ENCODE measurements around the gene CDKL1.
"Not testable (repeated sequence)": the region's sequence is repeated elsewhere in the genome, so short reads cannot be mapped to it uniquely, and the experiment has no call there.

Gene CDKL1

DNA sequence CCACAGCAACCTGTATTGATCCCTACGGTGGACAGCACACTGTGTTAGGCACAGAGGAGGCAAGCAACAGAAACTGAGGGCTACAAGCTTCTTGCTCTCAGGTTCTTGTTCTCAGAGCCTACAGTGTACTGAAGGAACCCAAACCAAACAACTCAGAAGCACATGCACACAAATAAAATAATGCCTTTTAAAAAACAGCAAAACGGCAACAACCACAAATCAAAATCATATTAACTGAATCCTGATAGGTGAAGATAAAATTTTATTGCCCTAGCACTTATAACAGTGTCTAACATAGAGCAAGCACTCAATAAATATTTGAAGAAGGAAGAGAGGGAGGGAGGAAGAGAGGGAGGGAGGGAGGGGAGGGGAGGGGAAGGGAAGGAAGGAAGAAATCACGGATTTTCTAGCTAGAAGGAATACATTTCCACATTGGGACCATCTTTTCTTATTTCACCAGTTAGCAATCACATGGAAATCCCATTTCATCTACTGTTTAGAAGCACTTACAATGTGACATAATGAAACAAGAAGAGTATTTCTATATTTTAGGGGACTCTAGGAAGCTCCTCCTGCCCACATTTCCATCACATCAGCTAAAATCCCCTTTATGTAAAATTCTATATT lies 57.4 kb downstream of the CDKL1 start:
- no peak overlapping the region for H3K27ac ChIP-seq
- no peak for DNase-seq (ENCODE audit: low read depth, low spot score)

DNA sequence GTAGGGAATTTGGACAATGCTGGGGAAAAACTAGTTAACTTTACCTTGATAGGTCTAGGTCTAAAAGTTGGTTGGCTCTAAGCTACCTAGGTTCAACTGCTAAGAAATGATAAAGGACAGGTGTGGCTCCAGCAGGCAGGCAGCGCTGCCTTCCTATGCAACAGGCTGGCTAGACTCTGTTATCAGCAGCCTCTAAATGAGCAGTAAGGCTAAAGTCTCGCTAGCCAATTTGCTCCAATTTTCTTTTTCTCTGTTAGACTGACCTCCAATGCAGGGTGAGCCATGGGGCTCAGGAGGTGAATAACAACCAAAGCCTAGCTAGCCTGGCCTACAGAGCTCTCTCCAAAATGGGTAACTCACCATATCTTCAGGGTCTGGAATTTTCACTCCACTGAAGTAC lies 58.1 kb downstream of the CDKL1 start:
- no peak overlapping the region for H3K27ac ChIP-seq
- no peak for DNase-seq (ENCODE audit: low read depth, low spot score)

DNA sequence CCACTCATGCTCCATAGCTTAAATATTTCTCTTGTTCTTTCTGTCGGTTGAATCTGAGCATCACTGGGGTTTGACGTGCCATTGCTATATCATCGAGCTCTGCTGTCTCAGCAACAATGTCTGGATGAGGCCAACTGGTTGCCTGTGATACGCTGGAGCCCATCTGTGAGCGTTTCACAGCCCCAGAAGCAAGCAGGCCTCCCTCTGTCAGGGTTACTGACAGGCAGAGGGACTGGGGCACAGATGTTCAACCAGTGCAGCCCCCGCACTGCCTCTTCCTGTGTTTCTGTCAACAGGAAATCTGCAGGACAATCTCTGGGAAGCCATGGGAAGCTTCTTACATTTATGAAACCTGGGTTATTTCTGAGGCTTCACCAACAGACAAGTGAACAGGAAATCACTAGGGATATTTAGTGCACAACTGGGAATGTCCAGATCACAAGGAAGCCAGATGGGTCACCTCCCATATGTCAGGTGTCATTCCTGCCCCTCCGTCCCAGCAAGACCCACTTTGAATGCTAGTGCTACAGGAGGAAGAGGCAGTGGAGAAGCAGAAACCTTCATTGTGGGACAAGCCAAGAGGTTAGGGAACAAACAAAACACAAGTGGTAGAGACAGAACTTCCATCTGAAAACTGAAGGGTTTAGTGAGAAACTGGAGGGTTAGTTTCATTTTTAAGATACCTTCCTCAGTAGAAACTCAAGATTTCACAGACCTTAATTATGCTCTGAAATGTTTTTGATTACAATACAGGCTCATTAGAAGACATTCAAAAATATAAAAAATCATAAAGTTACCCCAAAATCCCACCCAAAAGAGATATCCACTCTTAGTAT lies 60.5 kb downstream of the CDKL1 start:
- H3K27ac ChIP-seq: no peak overlapping the region
- DNase-seq (ENCODE audit: low read depth, low spot score): no peak

DNA sequence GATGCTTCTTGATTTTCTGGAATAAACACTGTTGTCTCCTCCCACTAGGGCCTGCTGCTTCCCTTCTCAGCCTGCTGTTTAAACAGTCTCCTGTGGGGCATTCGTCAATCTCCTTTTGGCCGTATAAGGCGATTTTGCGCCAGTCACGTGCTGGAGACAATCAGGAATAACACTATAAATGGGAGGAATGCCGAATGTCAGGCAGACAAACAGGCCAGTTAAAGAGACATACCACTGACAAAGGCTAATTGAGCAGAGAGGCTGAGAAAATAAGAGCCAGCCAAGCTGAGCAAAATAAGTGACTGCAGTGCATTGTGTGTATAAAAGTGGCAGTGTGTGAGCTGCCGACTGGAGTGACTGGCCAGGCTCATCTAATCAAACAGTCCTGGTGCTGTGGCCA lies 61.3 kb downstream of the CDKL1 start:
- no peak for DNase-seq (ENCODE audit: low read depth, low spot score)
- H3K27ac ChIP-seq: no peak overlapping the region

DNA sequence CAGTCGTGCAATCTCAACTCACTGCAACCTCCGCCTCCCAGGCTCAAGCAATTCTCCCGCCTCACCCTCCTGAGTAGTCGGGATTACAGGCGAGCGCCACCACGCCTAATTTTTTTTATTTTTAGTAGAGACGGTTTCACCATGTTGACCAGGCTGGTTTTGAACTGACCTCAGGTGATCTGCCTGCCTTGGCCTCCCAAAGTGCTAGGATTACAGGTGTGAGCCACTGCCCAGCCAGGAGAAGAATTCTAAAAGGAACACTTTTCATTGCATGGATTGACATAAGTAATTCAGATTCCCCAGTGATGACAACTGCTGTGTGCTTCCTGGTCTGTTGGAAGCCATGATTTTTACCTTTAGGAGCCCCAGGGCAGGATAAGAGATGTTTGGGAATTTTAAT lies 62.5 kb downstream of the CDKL1 start:
- peak overlapping the region; percentile 15 for H3K27ac ChIP-seq
- DNase-seq (ENCODE audit: low read depth, low spot score): no peak

DNA sequence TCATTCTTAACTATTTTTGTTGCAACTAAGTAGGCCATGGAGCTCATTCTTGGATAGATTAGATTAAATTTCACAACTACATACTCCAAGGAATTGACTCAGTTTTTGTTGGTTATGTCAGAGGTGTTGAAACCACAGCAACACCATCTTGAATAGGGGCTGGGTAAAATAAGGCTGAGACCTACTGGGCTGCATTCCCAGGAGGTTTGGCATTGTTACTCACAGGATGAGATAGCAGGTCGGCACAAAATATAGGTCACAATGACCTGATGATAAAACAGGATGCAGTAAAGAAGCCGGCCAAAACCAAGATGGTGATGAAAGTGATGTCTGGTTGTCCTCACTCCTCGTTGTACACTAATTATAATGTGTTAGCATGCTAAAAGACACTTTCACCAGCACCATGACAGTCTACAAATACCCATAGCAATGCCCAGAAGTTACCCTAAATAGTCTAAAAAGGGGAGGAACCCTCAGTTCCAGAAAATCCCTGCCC lies 63.6 kb downstream of the CDKL1 start:
- H3K27ac ChIP-seq: peak overlapping the region; percentile 41
- DNase-seq (ENCODE audit: low read depth, low spot score): peak; percentile 50

DNA sequence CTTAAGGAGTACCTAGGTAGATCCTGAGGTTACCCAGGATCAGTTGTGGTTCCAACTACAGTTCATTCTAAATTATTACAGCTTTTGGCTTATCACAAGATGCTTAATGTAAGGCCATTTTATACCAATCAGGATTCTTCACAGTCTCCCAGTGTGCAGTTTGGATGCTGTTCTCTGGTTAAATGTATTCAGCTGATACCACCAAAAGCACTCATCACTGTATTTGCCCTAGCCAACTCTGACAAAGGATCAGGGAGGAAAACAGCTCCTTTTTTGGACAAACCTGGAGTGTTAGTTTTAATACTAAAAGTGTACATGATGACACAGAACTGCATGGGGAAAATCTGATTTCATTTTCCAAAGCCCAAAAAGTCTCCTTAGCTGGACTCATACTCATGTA lies 65.1 kb downstream of the CDKL1 start:
- no peak for DNase-seq (ENCODE audit: low read depth, low spot score)
- H3K27ac ChIP-seq: no peak overlapping the region

DNA sequence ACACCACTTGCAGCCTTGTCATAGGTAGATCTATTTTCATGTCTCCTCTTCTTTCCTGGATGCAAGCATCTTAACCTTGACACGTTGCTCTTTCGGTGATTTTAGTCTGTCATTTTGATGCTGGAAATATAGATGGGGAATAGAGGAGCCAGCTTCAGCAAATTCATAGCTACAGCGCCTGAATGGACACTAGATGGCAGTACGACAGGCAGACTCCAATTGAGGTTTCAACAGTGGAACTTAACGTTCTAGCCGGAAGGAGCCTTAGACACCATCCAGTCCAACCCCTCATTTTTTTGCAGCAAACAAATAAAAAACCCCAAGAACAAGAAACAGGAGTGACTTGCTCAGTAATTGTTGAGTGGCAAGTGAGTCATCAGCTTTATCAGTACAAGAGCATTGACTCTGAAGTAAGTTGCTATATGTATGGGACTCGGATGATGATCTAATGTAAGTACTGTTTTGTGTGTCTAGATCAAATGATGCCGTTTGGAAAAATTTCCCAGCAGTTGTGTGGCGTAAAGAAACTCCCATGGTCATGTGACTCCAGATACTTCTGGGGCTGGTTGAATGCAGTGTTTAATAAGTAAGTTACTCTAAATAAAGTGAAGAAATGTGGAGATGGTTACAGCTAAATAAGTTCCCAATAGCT lies 75.5 kb downstream of the CDKL1 start:
- peak overlapping the region; percentile 82 for H3K27ac ChIP-seq

DNA sequence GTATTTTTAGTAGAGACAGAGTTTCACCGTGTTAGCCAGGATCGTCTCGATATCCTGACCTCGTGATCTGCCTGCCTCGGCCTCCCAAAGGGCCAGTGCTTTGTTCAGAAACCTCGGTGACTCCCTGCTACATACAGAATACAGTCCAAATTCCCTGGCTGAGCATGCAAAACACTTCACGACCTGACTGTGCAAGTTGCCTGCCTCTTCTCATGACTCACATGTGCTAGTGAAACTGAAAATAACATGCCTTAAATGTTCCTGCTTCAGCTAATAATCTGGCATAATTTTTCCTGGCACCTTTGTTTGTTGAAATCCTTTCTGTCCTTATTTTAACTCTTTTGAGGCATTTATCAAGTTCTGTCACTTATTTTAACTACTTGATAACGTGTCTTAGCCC lies 76.4 kb downstream of the CDKL1 start:
- peak; percentile 74 for DNase-seq (ENCODE audit: low read depth, low spot score)
- H3K27ac ChIP-seq: peak overlapping the region; percentile 82

More for the DNA sequence above, 75.5 kb downstream of the CDKL1 start:
- DNase-seq (ENCODE audit: low read depth, low spot score): peak; percentile 98

DNA sequence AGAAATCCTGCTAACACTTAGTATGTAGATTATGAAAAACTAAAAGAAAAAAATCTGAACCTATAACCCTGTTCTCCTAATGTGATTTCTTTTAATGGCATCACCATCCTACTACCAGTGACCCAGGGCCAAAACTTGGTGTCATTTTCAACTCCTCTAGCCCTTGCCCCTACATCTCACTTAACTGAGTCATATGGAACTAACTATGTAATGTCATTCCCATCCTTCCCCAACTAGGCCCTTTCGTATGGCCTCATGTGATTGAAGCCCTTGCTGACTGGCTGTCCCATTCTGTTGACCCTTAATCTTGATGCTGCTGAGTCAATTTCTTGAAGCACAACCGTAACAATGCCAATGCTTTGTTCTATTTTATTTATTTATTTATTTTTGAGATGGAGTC lies 77.0 kb downstream of the CDKL1 start:
- peak overlapping the region; percentile 82 for H3K27ac ChIP-seq
- DNase-seq (ENCODE audit: low read depth, low spot score): no peak

DNA sequence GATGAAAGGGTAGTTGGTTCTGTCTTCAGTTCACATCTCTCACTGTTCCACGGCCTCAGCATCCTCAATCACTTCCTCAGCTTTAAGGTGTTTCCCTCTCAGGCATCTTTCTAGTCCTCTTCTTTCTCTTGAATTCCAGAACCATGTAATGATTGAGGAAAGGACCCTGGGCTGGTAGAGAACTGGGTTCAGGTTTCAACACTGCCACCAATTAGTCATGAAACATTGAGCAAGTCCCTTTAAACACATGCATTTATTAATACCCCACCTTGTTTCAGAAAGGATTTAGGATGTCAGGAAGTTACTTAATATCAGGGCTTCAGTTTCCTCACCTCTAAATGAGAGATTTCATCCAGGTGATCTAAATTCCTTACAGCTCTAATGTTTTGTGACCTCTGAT lies 77.4 kb downstream of the CDKL1 start:
- DNase-seq (ENCODE audit: low read depth, low spot score): no peak
- H3K27ac ChIP-seq: peak overlapping the region; percentile 82

DNA sequence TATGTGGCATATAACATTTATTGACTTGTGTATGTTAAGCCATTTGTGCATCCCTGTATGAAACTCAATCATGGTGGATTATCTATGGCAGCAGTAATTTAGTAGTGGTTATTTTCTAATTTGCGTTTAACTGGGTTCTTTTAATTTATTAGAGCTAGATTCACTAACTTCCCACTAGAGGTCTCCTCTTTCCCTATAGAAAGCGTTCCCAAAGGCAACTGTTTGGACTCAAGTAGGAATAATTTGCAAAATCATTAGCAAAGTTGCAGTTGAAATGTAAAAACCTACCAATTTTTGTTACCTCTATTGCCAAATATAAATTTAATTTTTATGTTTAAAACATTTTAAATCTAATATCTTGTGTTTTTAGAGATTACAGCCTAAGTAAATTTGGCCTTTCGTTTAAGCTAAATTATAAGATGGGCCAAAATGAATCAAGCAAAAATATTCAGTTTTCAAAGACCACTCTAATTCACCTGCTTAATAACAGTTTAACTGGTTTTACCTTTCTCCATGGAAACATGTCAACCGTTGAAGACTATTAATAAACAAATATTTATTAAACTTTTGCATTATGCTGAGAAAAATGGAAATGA lies 78.6 kb downstream of the CDKL1 start:
- no peak for DNase-seq (ENCODE audit: low read depth, low spot score)

DNA sequence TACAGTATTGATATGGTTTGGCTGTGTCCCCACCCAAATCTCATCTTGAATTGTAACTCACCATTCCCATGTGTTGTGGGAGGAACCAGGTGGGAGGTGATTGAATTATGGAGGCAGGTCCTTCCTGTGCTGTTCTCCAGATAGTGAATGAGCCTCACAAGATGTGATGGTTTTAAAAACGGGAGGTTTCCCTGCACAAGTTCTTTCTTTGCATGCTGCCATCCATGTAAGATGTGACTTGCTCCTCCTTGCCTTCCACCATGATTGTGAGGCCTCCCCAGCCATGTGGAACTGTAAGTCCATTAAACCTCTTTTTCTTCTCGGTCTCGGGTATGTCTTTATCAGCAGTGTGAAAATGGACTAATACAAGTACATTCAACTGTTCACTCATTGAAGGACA lies 82.6 kb downstream of the CDKL1 start:
- DNase-seq (ENCODE audit: low read depth, low spot score); H3K27ac ChIP-seq: not testable (repeated sequence)

More for the DNA sequence above, 78.6 kb downstream of the CDKL1 start:
- no peak overlapping the region for H3K27ac ChIP-seq

DNA sequence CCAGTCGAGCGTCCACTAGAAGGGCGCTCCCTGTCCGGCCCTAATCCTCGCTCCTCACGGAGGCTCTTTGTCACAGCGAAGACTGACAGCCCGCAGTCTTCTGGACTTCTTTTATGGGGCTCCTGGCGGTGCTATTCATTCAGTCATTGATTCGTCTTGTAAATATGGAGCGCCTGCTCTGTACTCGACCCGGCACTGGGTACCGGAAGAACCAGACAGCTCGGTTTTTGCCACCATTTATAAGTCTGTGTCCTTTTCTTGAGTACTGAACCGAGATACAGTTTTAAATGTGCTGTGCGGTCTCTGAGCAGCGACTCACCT lies 84.0 kb downstream of the CDKL1 start:
- peak overlapping the region; percentile 83 for H3K27ac ChIP-seq
- DNase-seq (ENCODE audit: low read depth, low spot score): no peak

DNA sequence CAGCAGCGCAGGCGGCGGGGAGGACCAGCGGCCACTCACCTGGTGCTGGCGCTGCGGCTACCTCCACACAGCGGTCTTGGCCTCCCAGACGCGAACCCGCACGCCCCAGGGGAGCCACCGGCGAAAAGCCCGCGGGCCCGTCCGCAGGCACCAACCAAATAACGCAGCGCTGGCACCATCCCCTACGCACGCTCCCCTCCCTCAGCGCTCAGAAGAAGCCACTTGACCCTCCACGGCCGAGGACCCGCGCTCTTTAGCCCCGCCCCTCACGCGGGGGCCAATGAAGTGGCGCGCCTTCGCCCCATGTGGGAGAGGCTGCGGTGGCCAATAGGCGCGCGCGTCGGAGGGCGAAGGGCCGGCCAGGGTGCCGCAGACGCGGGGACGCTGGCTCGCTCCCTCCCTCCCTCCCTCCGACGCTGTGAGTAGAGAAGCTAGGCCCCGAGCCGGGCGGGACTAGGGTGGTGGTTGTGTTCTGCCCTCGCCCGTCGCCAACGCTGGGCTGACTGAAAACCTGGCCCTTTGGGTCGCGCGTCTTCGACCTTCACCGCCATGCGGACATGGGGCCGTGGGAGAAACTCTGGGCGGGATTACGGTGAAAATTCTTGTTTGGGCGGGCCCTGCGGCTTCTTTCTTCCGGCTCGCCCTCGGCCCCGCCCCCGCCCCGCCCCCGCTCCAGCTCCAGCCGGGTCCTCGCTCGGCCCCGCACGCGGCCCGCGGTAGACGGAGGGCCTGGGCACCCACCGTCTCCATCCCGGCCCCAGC lies 84.5 kb downstream of the CDKL1 start, which contains the start of the genes DMAC2L and L2HGDH:
TSS of gene DMAC2L (plus strand) at position 353 of the 762 bp plus-strand sequence. CDS start 9,164 bp downstream, outside the sequence.
TSS of gene L2HGDH (minus strand) at position 258 of the 762 bp plus-strand sequence. CDS start at position 179, 79 bp downstream.
- peak; percentile 37 for DNase-seq (ENCODE audit: low read depth, low spot score)
- peak within 1 kb of the TSS; percentile 83 for H3K27ac ChIP-seq

DNA sequence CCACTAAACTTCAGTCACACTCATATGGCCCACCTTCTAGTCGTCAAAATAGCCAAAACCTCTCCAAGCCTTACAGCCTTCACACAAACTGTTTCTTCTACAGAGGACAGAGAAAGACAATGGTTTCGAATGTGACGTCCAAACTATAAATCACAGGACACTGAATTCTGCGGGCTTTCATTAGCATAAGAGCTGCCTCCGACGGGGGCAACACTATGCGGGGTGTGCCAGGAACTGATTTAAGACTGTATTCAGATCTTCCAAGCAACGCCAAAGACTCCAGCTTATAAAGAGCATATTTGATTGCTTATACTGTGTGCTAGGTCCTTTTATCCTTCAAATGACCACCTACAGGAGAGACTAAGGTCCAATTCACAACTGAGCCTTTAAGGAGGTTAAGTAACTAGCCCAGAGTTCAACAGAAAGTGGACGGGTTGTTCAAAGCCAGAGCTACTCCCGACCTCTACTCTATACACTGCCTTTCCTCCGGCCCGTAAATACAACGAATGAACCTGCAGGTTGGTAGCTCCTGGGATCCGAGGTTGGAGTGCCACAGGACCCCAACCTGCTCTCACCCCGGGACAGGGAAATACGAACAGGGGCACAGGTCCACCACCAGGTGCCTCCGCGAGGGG lies 85.2 kb downstream of the CDKL1 start:
- no peak for DNase-seq (ENCODE audit: low read depth, low spot score)
- peak overlapping the region; percentile 83 for H3K27ac ChIP-seq

DNA sequence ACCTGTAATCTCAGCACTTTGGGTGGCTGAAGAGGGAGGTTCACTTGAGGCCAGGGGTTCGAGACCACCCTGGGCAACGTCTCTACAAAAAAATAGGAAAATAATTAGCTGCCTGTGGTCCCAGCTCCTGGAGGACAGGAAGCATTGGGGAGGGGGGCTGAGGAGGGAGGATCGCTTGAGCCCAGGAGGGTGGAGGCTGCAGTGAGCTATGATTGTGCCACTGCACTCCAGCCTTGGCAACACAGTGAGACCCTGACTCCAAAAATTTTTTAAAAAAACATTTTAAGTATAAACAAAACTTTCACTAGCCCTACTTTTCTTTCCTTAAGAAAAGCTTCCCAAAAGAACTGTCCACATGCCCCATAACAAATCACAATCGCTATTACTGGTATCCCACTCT lies 86.2 kb downstream of the CDKL1 start:
- no peak for DNase-seq (ENCODE audit: low read depth, low spot score)
- no peak overlapping the region for H3K27ac ChIP-seq

DNA sequence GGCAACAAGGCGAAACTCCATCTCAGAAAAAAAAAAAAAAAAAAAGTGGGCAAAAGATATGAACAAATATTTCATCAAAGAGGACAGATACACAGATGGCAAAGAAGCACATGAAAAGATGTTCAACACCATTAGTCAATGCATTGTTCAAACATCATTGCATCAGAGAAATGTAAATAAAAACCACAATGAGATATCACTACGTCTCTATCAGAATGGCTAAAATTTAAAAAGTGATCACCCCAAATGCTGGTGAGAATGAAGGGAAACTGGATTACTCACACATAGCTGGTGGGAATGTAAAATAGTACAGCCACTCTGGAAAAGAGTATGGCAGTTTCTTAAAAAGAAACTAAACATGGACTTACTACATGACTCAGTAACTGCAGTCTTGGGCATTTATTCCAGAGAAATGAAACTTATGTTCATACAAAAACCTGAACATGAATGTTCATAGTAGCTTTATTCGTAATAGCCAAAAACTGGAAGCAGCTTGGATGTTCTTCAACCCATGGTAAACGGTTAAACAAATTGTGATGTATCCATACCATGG lies 88.2 kb downstream of the CDKL1 start:
- DNase-seq (ENCODE audit: low read depth, low spot score): no peak

More for the DNA sequence above, 88.2 kb downstream of the CDKL1 start:
- no peak overlapping the region for H3K27ac ChIP-seq
